ENCODE results near the gene CLPTM1. TPM values are rescaled to one million over a fixed set of nuclear protein-coding genes. Genes with fewer than 3 reads are reported as not detected.

CLPTM1 gene
- total and polyA plus RNA-seq, 2 experiments from 2014 or later: 41.6 to 71.5 TPM

GRCh38 chr19:45010306-45010705 lies 55.1 kb downstream of the CLPTM1 start:
- Histone ChIP-seq H3K4me3 (no peak overlapping the region), H2AFZ (no peak overlapping the region), H3K9me2 (ENCODE audit: insufficient read depth) (no peaks in the 10 kb centered on the region), H3K27me3 (ENCODE audit: insufficient read depth) (no peaks in the 10 kb centered on the region), H3K27ac (ENCODE audit: low read depth) (no peak overlapping the region), H3K4me1 (ENCODE audit: insufficient read depth) (no peaks in the 10 kb centered on the region), H3K79me2 (replicated peaks; ENCODE audit: insufficient read depth) (no peaks in the 10 kb centered on the region), H3K4me2 (no peak overlapping the region), H4K20me1 (replicated peaks; ENCODE audit: insufficient read depth) (no peaks in the 10 kb centered on the region), H3F3A (replicated peaks; ENCODE audit: low read depth) (0 out of 2 replicates have a peak, but pooled peaks cover 2% of the 10 kb centered on the region), H3K36me3 (ENCODE audit: insufficient read depth) (no peaks in the 10 kb centered on the region)
- Mint-ChIP-seq H3K36me3 (ENCODE audit: low read depth) (peaks cover 4% of the 10 kb centered on the region; the same call in 1 of the 3 replicates), H3K4me3 (no peak overlapping the region), H3K27me3 (ENCODE audit: insufficient read depth, low read depth, poor library complexity) (peaks cover 3% of the 10 kb centered on the region), H3K9me3 (no peaks in the 10 kb centered on the region), H3K27ac (no peak overlapping the region), H3K4me1 (no peaks in the 10 kb centered on the region)
- ATAC-seq (no peak), DNase-seq (ENCODE audit: low spot score) (no peak)
- TF ChIP-seq, protein P1, sequence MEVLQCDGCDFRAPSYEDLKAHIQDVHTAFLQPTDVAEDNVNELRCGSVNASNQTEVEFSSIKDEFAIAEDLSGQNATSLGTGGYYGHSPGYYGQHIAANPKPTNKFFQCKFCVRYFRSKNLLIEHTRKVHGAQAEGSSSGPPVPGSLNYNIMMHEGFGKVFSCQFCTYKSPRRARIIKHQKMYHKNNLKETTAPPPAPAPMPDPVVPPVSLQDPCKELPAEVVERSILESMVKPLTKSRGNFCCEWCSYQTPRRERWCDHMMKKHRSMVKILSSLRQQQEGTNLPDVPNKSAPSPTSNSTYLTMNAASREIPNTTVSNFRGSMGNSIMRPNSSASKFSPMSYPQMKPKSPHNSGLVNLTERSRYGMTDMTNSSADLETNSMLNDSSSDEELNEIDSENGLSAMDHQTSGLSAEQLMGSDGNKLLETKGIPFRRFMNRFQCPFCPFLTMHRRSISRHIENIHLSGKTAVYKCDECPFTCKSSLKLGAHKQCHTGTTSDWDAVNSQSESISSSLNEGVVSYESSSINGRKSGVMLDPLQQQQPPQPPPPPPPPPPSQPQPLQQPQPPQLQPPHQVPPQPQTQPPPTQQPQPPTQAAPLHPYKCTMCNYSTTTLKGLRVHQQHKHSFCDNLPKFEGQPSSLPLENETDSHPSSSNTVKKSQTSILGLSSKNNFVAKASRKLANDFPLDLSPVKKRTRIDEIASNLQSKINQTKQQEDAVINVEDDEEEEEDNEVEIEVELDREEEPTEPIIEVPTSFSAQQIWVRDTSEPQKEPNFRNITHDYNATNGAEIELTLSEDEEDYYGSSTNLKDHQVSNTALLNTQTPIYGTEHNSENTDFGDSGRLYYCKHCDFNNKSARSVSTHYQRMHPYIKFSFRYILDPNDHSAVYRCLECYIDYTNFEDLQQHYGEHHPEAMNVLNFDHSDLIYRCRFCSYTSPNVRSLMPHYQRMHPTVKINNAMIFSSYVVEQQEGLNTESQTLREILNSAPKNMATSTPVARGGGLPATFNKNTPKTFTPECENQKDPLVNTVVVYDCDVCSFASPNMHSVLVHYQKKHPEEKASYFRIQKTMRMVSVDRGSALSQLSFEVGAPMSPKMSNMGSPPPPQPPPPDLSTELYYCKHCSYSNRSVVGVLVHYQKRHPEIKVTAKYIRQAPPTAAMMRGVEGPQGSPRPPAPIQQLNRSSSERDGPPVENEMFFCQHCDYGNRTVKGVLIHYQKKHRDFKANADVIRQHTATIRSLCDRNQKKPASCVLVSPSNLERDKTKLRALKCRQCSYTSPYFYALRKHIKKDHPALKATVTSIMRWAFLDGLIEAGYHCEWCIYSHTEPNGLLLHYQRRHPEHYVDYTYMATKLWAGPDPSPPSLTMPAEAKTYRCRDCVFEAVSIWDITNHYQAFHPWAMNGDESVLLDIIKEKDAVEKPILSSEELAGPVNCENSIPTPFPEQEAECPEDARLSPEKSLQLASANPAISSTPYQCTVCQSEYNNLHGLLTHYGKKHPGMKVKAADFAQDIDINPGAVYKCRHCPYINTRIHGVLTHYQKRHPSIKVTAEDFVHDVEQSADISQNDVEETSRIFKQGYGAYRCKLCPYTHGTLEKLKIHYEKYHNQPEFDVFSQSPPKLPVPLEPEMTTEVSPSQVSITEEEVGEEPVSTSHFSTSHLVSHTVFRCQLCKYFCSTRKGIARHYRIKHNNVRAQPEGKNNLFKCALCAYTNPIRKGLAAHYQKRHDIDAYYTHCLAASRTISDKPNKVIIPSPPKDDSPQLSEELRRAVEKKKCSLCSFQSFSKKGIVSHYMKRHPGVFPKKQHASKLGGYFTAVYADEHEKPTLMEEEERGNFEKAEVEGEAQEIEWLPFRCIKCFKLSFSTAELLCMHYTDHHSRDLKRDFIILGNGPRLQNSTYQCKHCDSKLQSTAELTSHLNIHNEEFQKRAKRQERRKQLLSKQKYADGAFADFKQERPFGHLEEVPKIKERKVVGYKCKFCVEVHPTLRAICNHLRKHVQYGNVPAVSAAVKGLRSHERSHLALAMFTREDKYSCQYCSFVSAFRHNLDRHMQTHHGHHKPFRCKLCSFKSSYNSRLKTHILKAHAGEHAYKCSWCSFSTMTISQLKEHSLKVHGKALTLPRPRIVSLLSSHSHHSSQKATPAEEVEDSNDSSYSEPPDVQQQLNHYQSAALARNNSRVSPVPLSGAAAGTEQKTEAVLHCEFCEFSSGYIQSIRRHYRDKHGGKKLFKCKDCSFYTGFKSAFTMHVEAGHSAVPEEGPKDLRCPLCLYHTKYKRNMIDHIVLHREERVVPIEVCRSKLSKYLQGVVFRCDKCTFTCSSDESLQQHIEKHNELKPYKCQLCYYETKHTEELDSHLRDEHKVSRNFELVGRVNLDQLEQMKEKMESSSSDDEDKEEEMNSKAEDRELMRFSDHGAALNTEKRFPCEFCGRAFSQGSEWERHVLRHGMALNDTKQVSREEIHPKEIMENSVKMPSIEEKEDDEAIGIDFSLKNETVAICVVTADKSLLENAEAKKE (CRISPR knock-in tag; IDR thresholded peaks at IDR 0.05): no peak
- TF ChIP-seq REST (IDR thresholded peaks at IDR 0.05; ENCODE audit: unreplicated experiment) (no peak), EZH2 (IDR thresholded peaks at IDR 0.05; ENCODE audit: low read depth, unreplicated experiment) (no peak), CREB1 (CRISPR knock-in tag; IDR thresholded peaks at IDR 0.05; ENCODE audit: low read depth) (no peak)

Measured in GM23338 (cell line).